HG03575 (cell line): ENCODE measurements around the gene PDE6B.

Experiments
- ATAC-seq: cut with Tn5 transposase; IDR thresholded peaks from one replicate; pipeline ENCODE4 v1.9.1; 2021; ENCODE audit not compliant: unreplicated experiment, insufficient number of reproducible peaks, low FRiP score; ENCODE audit errors: extremely low read depth

Gene PDE6B

GRCh38 chr4:598925-599324, 26.4 kb upstream of the PDE6B start:
- ATAC-seq = no peak

- no peak for ATAC-seq
Observed at GRCh38 chr4:600166-600565, 25.2 kb upstream of the PDE6B start.

DNA sequence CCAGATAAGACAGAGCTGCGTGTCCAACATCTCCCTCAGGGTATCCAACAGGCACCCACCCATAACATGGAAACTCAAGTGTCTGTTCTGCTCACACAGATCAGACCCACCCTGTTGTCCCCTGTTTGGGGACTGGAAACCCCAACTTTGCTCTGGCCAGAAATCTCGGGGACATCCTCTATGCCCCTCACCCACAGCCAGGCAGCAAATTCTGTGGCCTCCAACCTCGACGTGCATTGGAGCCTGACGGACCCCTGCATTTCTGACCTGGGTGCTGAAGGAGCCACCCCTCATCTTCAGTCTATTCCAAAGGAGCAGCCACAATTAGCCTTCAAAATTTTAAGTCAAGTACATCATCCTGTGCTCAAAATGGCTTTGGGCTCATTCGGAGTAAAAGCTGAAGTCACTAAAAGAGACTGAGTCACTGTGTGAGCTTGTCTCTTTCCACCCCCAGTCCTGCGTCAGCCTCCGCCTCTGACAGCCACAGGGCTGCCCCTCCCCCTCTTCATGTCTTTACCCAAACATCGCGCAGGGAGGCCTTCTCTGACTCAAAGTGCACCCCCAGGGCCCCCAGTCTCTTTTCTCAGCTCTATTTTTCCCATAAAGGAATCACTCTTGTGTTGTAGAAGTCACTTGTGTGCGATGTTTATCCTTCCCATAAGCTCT, 24.4 kb upstream of the PDE6B start:
- ATAC-seq = no peak

DNA sequence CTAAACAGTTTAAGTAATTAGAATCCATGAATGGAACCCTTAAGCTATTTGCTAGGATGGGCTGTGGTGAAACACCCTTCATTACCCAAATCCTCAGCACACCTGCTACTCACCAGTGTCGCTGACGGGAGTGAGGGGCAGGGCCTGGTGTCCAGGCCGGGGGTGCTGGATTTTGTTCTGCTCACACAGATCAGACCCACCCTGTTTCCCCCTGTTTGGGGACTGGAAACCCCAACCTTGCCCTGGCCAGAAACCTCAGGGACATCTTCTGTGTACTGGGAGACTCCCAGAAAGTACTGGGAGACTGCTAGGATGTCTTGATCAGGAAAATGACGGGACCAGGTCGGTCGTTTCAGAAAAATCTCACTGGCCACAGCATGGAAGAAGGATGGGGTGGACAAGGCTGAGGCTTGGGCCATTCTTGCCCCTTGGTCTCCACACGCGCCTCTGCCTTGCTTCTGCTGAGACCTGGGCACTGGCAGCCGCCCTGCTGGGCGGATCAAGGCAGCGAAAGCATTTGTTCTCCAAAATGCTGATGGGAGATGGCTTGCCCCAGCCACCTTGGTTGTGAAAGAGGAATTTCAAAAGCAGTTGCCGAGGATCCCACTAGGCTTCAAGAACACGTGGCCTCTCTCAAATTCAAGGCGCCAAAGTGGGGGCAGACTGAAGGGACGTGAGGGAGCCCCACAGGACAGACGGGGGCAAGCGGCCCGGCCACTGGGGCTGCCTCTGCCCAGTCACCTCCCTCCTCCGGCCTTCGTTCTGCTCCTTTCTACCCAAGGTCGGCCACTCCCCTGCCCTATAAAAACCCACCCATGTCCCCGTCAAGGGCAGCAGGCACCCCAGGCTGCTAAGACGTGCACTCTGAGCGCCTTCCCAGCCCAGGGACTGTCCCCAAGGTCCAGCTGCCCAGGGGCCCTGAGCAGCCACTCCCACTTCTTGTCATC, 23.5 kb upstream of the PDE6B start:
- ATAC-seq = no peak

GRCh38 chr4:602559-602942, 22.8 kb upstream of the PDE6B start:
- no peak for ATAC-seq

GRCh38 chr4:604131-604530, 21.2 kb upstream of the PDE6B start:
- ATAC-seq = no peak

- no peak for ATAC-seq
Observed at GRCh38 chr4:605702-606425, 19.5 kb upstream of the PDE6B start.

GRCh38 chr4:608236-608635, 17.1 kb upstream of the PDE6B start:
- ATAC-seq = no peak

DNA sequence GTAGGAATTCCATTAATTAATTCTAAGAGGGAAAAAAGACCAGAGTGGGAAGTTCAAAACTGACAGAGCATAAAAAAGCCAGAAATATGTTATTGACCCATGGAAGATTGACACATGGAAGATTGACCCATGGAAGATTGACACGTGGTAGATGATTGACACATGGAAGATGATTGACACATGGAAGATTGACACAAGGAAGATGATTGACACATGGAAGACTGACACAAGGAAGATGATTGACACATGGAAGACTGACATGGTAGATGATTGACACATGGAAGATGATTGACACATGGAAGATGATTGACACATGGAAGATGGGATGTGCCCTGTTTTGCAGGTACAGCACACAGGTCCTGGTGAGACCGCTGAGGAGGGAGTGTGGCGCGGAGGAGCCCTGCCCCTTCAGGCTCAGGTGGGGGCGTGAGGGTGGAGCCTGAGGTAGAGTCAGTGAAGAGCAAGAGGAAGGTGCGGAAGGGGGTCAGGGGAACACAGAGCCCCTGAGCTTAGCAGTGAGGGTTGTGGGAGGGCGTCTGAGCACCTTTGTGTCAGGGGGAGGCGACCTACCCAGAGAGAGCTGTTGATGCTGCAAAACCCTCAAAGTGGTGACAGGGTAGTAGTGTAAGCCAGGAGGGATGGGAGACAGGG, 15.8 kb upstream of the PDE6B start:
- ATAC-seq = no peak

GRCh38 chr4:610411-611261, 14.7 kb upstream of the PDE6B start:
- ATAC-seq = no peak

GRCh38 chr4:612052-612748, 13.2 kb upstream of the PDE6B start:
- no peak for ATAC-seq

DNA sequence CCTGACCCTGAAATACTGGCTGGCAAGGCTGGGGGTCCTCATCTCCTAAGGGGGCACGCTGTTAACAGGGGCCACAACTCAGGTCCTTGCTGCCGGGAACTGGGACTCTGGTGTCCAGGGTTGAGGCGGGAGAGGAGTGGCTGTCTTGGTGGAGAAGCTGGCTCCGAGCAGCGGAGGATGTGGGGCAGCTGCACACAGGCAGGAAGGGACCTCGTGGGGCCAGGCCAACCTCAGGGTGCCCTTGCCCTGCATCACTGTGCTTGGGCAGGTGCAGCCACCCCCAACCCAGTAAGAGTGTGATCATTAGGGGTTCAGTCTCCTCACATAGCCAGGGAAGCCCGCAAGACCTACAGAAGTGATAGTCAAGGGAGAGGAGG, 12.6 kb upstream of the PDE6B start:
- no peak for ATAC-seq

- ATAC-seq = no peak
Observed at GRCh38 chr4:613126-613525, 12.2 kb upstream of the PDE6B start.

DNA sequence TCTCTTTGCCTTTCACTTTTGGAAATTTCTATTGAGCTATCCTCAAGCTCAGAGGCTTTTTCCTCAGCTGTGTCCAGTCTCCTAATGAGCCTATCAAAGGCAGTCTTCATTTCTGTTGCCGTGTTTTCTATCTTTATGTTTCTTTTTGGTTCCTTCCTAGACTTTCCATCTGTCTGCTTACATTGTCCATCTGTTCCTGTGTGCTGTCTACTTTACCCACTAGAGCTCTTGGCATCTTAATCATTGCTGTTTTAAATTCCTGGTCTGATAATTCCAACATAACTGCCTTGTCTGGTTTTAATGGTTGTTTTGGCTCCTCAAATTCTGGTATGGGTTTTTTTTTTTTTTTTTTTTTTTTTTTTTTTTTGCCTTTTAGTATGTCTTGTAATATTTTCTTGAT, 9.3 kb upstream of the PDE6B start:
- no peak for ATAC-seq

GRCh38 chr4:616911-617643, 8.3 kb upstream of the PDE6B start:
- no peak for ATAC-seq

GRCh38 chr4:617644-618641, 7.4 kb upstream of the PDE6B start:
- no peak for ATAC-seq
